Osteocyte (in vitro differentiated cells): Measurements from ENCODE around the gene ZNF212. TPM values are rescaled to one million over a fixed set of nuclear protein-coding genes. Genes with fewer than 3 reads are reported as not detected.

Source experiments
- DNase-seq: peaks from one replicate; pipeline ENCODE4 v3.0.0; 2021; ENCODE audit warnings: mixed read lengths; ENCODE audit not compliant: unreplicated experiment; ENCODE audit errors: extremely low spot score
- H3K27ac Mint-ChIP-seq: one replicate; pipeline ENCODE4 v1.8.0; 2021; ENCODE audit warnings: mild to moderate bottlenecking, mixed read lengths; ENCODE audit not compliant: unreplicated experiment
- H3K27me3 Mint-ChIP-seq: one replicate; pipeline ENCODE4 v1.8.0; 2021; ENCODE audit warnings: mixed read lengths; ENCODE audit not compliant: unreplicated experiment
- H3K36me3 Mint-ChIP-seq: one replicate; pipeline ENCODE4 v1.8.0; 2021; ENCODE audit warnings: mixed read lengths; ENCODE audit not compliant: unreplicated experiment
- H3K4me1 Mint-ChIP-seq: one replicate; pipeline ENCODE4 v1.8.0; 2021; ENCODE audit warnings: mixed read lengths; ENCODE audit not compliant: unreplicated experiment
- H3K4me3 Mint-ChIP-seq: one replicate; pipeline ENCODE4 v1.8.0; 2021; ENCODE audit warnings: mild to moderate bottlenecking, moderate library complexity, mixed read lengths; ENCODE audit not compliant: unreplicated experiment
- H3K9me3 Mint-ChIP-seq: one replicate; pipeline ENCODE4 v1.8.0; 2021; ENCODE audit warnings: mixed read lengths; ENCODE audit not compliant: unreplicated experiment
- total RNA-seq: library from RNA; stranded (reverse); gene quantifications from 2 replicates; pipeline ENCODE4 v1.2.1, GENCODE V29; 2021
- TF ChIP-seq, protein P1 (sequence below): fragments of 200-600 bp; sonication (generic); IDR thresholded peaks from 2 replicates; pipeline ENCODE4 v1.5.0; 2021; ENCODE audit warnings: antibody characterized with exemption, mild to moderate bottlenecking, moderate library complexity

Gene ZNF212
- total RNA-seq, 1 donor from 2014 or later: 11.9 TPM

DNA sequence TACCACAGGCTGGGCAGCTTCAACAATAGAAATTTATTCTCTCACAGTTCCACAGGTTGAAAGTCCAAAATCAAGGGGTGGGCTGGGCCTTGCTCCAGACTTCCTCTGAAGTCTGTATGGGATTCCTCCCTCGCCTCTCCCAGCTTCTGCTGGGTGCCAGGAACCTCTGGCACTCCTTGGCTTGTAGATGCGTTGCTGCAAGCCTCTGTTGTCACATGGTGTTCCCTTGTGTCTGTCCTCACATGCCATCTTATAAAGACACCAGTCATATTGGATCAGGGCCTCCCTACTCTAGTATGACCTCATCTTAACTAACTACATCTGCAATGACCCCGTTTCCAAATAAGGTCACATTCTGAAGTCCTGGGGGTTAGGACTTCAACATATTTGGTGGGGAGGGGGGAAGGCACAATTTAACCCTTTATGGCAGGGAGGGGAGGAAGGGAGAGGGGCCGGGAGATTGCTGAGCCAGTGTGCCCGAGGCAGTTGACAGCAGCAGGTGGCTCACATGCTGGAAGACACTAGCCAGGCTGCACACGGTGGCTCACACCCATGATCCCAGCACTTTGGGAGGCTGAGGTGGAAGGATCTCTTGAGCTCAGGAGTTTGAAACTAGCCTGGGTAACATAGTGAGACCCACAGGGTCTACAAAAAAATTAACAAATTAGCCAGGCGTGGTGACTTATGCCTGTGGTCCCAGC is 25.3 kb upstream of the ZNF212 start:
- Mint-ChIP-seq H3K9me3 (no peaks in the 10 kb centered on the region), H3K4me1 (peaks cover 1% of the 10 kb centered on the region), H3K4me3 (no peak overlapping the region), H3K27ac (no peak overlapping the region), H3K27me3 (no peaks in the 10 kb centered on the region), H3K36me3 (peaks cover 54% of the 10 kb centered on the region)
- DNase-seq: no peak
- TF ChIP-seq, protein P1, sequence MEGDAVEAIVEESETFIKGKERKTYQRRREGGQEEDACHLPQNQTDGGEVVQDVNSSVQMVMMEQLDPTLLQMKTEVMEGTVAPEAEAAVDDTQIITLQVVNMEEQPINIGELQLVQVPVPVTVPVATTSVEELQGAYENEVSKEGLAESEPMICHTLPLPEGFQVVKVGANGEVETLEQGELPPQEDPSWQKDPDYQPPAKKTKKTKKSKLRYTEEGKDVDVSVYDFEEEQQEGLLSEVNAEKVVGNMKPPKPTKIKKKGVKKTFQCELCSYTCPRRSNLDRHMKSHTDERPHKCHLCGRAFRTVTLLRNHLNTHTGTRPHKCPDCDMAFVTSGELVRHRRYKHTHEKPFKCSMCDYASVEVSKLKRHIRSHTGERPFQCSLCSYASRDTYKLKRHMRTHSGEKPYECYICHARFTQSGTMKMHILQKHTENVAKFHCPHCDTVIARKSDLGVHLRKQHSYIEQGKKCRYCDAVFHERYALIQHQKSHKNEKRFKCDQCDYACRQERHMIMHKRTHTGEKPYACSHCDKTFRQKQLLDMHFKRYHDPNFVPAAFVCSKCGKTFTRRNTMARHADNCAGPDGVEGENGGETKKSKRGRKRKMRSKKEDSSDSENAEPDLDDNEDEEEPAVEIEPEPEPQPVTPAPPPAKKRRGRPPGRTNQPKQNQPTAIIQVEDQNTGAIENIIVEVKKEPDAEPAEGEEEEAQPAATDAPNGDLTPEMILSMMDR: no peak

DNA sequence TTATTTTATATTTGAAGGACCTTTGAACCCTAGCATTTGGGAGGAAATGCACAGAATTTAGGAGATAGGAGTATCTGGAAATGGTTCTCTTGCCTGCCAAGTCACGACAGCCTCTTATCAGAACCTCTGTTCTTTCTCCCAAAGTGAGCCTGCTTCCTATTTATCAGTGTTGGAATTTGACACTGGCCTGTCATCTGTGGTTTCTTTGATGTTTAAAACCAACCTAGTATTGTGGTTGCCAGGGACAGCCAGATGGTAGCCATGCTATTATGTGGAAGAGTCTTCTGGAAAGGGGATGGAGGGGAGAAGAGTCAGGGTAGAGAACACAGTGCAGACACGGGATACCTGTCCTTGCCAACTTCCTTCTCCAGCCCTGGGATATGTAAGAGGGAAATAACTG is 23.0 kb upstream of the ZNF212 start:
- Mint-ChIP-seq H3K27me3 (no peaks in the 10 kb centered on the region), H3K36me3 (peaks cover 52% of the 10 kb centered on the region), H3K9me3 (no peaks in the 10 kb centered on the region), H3K4me1 (peaks cover 18% of the 10 kb centered on the region), H3K27ac (no peak overlapping the region), H3K4me3 (no peak overlapping the region)
- no peak for DNase-seq
- TF ChIP-seq, protein P1: no peak

DNA sequence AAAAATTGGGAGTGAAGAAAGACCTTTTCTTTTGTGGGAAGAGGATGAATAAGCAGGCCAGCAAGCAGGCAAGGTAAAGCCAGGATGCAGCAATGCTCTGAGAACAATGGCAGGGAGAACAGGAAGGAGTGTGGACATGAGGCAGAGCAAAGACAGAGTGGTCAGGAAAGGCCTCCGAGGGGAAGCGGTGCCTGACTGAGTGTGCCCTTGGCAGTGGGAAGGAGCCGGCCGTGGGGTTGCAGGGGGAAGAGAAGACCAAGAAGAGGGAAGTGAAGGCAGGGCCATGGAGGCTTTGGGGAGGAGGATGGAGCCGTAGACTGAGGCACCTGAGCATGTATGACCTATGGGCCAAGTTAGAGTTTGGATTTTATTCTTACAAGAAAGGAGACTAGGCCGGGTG is 21.9 kb upstream of the ZNF212 start:
- Mint-ChIP-seq H3K9me3 (no peaks in the 10 kb centered on the region), H3K36me3 (peaks cover 50% of the 10 kb centered on the region), H3K27me3 (no peaks in the 10 kb centered on the region), H3K27ac (no peak overlapping the region), H3K4me1 (peaks cover 18% of the 10 kb centered on the region), H3K4me3 (no peak overlapping the region)
- TF ChIP-seq, protein P1: no peak
- DNase-seq: no peak

DNA sequence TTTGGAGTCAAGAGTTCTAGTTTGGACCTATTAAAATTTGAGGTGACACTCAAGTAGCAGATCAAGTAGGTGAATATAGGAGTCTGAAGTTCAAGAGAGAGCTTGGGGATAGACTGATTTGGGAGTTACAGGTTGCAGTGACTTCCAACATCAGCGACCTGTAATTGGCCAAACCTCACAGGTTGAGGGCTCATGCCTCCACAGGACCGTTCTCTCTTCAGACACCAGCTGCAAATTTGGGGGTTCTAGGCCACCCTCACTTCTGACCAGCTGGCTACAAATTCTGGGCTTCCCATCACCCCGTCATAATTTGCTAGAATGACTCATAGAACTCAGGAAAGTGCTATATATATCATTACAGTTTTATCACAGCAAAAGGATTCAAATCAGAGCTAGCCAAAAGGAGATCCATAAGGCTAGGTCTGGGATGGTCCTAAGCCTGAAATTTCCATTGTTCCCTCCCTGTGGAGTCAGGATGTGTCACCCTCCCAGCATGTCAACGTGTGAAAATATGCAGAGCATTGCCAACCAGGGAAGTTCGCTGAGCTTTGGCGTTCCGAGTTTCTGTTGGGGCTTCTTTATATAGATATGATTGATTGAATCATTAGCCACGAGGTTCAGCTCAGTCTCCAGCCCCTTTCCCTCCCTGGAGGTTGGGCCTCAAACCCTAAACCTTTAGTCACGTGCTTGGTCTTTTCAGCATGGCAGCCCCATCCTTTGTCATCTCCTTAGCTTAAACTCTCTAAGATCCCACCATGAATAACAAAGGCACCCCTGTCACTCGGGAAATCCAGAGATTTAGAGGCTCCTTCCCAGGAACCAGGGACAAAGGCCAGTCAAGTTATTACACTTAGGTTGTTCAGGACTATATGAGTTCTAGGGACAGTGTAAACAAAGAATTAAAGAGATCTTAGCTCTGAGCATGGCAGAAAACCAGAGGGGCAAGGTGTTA is 20.7 kb upstream of the ZNF212 start:
- Mint-ChIP-seq H3K36me3 (peaks cover 47% of the 10 kb centered on the region), H3K27me3 (no peaks in the 10 kb centered on the region), H3K4me1 (peaks cover 18% of the 10 kb centered on the region), H3K9me3 (no peaks in the 10 kb centered on the region), H3K27ac (peak overlapping the region; percentile 15), H3K4me3 (no peak overlapping the region)
- DNase-seq: no peak
- TF ChIP-seq, protein P1: no peak

DNA sequence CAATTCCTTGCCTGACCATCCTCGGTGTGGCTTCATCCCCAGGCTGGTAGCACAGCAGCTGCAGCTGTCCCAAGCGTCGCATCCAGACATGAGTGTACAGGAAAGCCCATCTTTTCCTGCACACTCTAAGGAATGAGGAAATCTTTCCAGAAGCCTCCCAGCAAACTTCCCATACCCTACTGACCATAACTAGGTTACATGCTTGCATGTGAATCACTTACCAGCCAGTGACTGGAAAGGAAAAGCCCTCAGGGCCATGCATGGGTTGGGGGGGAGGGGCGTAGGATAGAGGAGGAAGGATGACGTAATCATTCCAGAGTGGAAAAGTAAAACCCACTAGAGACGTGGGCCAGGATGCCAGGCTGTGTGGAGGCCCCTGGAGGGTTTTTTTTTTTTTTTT is 18.9 kb upstream of the ZNF212 start:
- Mint-ChIP-seq H3K27me3 (no peaks in the 10 kb centered on the region), H3K4me1 (peaks cover 18% of the 10 kb centered on the region), H3K9me3 (no peaks in the 10 kb centered on the region), H3K36me3 (peaks cover 43% of the 10 kb centered on the region), H3K4me3 (no peak overlapping the region), H3K27ac (peak overlapping the region; percentile 47)
- TF ChIP-seq, protein P1: no peak
- DNase-seq: no peak
